ENCODE measurements around the gene RPS16. TPM values are rescaled to one million over a fixed set of nuclear protein-coding genes. Genes with fewer than 3 reads are reported as not detected.
"Not testable (repeated sequence)": the region's sequence is repeated elsewhere in the genome, so short reads cannot be mapped to it uniquely, and the experiment has no call there.

Gene RPS16
- total RNA-seq, 1 donor from 2014 or later = 1,446 TPM

DNA sequence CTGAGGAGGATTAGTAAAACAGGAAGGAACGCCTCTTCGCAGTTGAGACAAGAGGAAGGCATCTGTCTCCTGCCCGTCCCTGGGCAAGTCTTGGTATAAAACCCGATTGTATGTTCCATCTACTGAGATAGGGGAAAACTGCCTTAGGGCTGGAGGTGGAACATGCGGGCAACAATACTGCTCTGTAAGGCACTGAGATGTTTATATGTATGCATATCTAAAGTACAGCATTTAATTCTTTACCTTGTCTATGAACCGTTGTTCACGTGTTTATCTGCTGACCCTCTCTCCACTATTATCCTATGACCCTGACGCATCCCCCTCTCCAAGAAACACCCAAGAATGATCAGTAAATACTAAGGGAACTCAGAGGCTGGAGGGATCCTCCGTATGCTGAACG is 44.2 kb upstream of the RPS16 start:
- TF ChIP-seq, protein P1, sequence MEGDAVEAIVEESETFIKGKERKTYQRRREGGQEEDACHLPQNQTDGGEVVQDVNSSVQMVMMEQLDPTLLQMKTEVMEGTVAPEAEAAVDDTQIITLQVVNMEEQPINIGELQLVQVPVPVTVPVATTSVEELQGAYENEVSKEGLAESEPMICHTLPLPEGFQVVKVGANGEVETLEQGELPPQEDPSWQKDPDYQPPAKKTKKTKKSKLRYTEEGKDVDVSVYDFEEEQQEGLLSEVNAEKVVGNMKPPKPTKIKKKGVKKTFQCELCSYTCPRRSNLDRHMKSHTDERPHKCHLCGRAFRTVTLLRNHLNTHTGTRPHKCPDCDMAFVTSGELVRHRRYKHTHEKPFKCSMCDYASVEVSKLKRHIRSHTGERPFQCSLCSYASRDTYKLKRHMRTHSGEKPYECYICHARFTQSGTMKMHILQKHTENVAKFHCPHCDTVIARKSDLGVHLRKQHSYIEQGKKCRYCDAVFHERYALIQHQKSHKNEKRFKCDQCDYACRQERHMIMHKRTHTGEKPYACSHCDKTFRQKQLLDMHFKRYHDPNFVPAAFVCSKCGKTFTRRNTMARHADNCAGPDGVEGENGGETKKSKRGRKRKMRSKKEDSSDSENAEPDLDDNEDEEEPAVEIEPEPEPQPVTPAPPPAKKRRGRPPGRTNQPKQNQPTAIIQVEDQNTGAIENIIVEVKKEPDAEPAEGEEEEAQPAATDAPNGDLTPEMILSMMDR (IDR thresholded peaks at IDR 0.05) = no peak
- Histone ChIP-seq H3K9me3 (no peaks in the 10 kb centered on the region), H3K27me3 (no peaks in the 10 kb centered on the region), H3K4me1 (peaks cover 17% of the 10 kb centered on the region), H3K36me3 (peaks cover 25% of the 10 kb centered on the region), H3K27ac (peak overlapping the region; percentile 80), H3K4me3 (peak overlapping the region; percentile 75)
- ATAC-seq = no peak
- intact Hi-C loops (cut with DNase I) = no loop called here
- DNase-seq = no peak

- peaks cover 28% of the 10 kb centered on the region for H3K36me3 ChIP-seq
- intact Hi-C loops (cut with DNase I); ATAC-seq; H3K27me3 ChIP-seq; H3K9me3 ChIP-seq; DNase-seq: not testable (repeated sequence)
- H3K27ac ChIP-seq = peak overlapping the region; percentile 80
- H3K4me1 ChIP-seq = peaks cover 17% of the 10 kb centered on the region
- H3K4me3 ChIP-seq = peak overlapping the region; percentile 75
These were observed 43.6 kb upstream of the RPS16 start for GRCh38 chr19:39479319-39479801.

DNA sequence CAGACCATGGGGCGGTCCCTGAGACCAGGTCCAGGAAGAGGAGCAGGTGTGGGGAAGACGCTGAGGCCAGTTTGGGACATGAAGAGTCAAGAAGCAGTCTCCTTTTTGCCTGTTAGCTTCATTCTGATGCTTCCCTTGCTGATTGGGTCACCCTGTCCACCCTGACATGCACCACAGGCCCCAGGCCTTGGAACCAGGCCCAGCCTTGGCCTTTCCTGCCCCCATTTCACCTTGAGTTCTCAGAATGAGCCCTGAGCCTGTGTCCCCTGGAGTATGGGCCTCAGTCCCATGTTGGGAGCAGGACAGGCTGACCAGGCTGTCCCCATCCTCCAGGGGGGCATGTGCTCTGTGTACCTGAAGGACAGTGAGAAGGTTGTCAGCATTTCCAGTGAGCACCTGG is 40.0 kb upstream of the RPS16 start:
- Histone ChIP-seq H3K9me3 (no peaks in the 10 kb centered on the region), H3K4me1 (peaks cover 9% of the 10 kb centered on the region), H3K4me3 (no peak overlapping the region), H3K36me3 (peaks cover 56% of the 10 kb centered on the region), H3K27ac (no peak overlapping the region), H3K27me3 (no peaks in the 10 kb centered on the region)
- intact Hi-C loops (cut with DNase I) = no loop called here
- TF ChIP-seq, protein P1 (IDR thresholded peaks at IDR 0.05) = no peak
- ATAC-seq (no peak), DNase-seq (no peak)

GRCh38 chr19:39474139-39474620 is 38.4 kb upstream of the RPS16 start:
- Histone ChIP-seq H3K4me1 (no peaks in the 10 kb centered on the region), H3K9me3 (no peaks in the 10 kb centered on the region), H3K36me3 (peaks cover 70% of the 10 kb centered on the region), H3K27ac (no peak overlapping the region), H3K4me3 (no peak overlapping the region), H3K27me3 (no peaks in the 10 kb centered on the region)
- ATAC-seq (peak; percentile 76), DNase-seq (peak; percentile 82)
- intact Hi-C loops (cut with DNase I) = no loop called here
- TF ChIP-seq, protein P1 (IDR thresholded peaks at IDR 0.05) = peak; percentile 73

DNA sequence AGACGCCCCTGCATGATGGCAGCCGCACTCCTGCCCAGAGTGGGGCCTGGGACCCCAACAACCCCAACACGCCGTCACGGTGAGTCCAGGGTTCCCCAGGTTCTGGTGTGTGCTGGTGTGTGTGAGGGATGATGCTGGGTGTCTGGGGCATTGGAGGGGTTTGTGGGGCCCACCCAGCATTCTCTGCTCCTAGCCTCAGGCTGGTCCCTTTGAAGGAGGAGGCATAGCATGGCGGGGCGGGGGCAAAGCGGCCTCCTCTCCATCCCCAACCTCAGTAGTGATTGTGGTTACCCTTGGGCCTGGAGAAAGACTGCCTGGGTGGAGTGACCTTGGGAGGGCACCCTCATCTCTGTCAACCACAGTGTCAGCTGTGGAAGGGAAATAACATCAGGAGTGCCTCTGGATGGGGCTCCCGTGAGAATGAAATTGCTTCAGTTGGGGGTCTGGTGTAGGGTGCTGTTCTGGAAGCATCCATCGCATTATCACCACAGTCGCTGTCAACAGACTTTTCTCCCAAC is 37.8 kb upstream of the RPS16 start:
- TF ChIP-seq, protein P1 (IDR thresholded peaks at IDR 0.05) = no peak
- DNase-seq = no peak
- no peak overlapping the region for H3K27ac ChIP-seq
- H3K27me3 ChIP-seq = no peaks in the 10 kb centered on the region
- H3K36me3 ChIP-seq = peaks cover 77% of the 10 kb centered on the region
- no peak overlapping the region for H3K4me3 ChIP-seq
- ATAC-seq = no peak
- intact Hi-C loops (cut with DNase I) = no loop called here
- H3K4me1 ChIP-seq = no peaks in the 10 kb centered on the region
- H3K9me3 ChIP-seq = no peaks in the 10 kb centered on the region

GRCh38 chr19:39472746-39473442 is 37.1 kb upstream of the RPS16 start:
- Histone ChIP-seq H3K27me3 (no peaks in the 10 kb centered on the region), H3K4me3 (no peak overlapping the region), H3K36me3 (peaks cover 83% of the 10 kb centered on the region), H3K27ac (no peak overlapping the region), H3K4me1 (no peaks in the 10 kb centered on the region), H3K9me3 (no peaks in the 10 kb centered on the region)
- intact Hi-C loops (cut with DNase I) = no loop called here
- TF ChIP-seq, protein P1 (IDR thresholded peaks at IDR 0.05) = no peak
- DNase-seq = no peak
- no peak for ATAC-seq
